Endodermal cell (in vitro differentiated cells): ENCODE results near the gene SDK1. TPM values are rescaled to one million over a fixed set of nuclear protein-coding genes. Genes with fewer than 3 reads are reported as not detected.

Experiments used
- DNase-seq: peaks from one replicate; pipeline ENCODE4 v3.0.0-alpha.2; 2017
- H3K27ac ChIP-seq: 2 replicates; pipeline ENCODE4 v1.5.1; 2013; ENCODE audit warnings: mild to moderate bottlenecking, low read depth, low read length, moderate library complexity
- H3K27me3 ChIP-seq: 2 replicates; pipeline ENCODE4 v1.6.1; 2013; ENCODE audit warnings: mild to moderate bottlenecking, low read length, moderate library complexity; ENCODE audit not compliant: insufficient read depth, control insufficient read depth, poor library complexity, severe bottlenecking
- H3K36me3 ChIP-seq: 2 replicates; pipeline ENCODE4 v1.7.0; 2013; ENCODE audit warnings: mild to moderate bottlenecking, low read length, moderate library complexity; ENCODE audit not compliant: control insufficient read depth, insufficient read depth
- H3K4me1 ChIP-seq: one replicate; pipeline ENCODE4 v1.7.0; 2013; ENCODE audit warnings: low read length; ENCODE audit not compliant: control insufficient read depth, insufficient read depth
- H3K4me3 ChIP-seq: 2 replicates; pipeline ENCODE4 v1.5.1; 2013; ENCODE audit warnings: mild to moderate bottlenecking, low read length, moderate library complexity
- H3K9ac ChIP-seq: 2 replicates; pipeline ENCODE4 v1.6.1; 2013; ENCODE audit warnings: mild to moderate bottlenecking, low read length, moderate library complexity; ENCODE audit not compliant: poor library complexity, severe bottlenecking; ENCODE audit errors: extremely low read depth
- H3K9me3 ChIP-seq: 2 replicates; pipeline ENCODE4 v1.6.1; 2013; ENCODE audit warnings: mild to moderate bottlenecking, low read length, moderate library complexity; ENCODE audit not compliant: control insufficient read depth
- H3K27ac Mint-ChIP-seq: 2 replicates; pipeline ENCODE4 v1.8.0; 2020; ENCODE audit warnings: mixed read lengths
- H3K27me3 Mint-ChIP-seq: 2 replicates; pipeline ENCODE4 v1.8.0; 2021; ENCODE audit warnings: mild to moderate bottlenecking, mixed read lengths; ENCODE audit not compliant: insufficient read depth
- H3K36me3 Mint-ChIP-seq: 2 replicates; pipeline ENCODE4 v1.8.0; 2020; ENCODE audit warnings: low read depth, mixed read lengths
- H3K4me1 Mint-ChIP-seq: 2 replicates; pipeline ENCODE4 v1.8.0; 2020; ENCODE audit warnings: mixed read lengths
- H3K4me3 Mint-ChIP-seq: 2 replicates; pipeline ENCODE4 v1.8.0; 2020; ENCODE audit warnings: mild to moderate bottlenecking, moderate library complexity, mixed read lengths
- H3K9me3 Mint-ChIP-seq: 2 replicates; pipeline ENCODE4 v1.8.0; 2020; ENCODE audit warnings: mild to moderate bottlenecking, mixed read lengths
- WGBS, 2 experiments: methylation state at CpG; one replicate each; pipeline versions ENCODE4 v1.1.5 to v1.1.7; 2013; ENCODE audit warnings: missing lambda C conversion rate in 2 of 2, mixed read lengths in 1 of 2; ENCODE audit not compliant: insufficient coverage in 1 of 2, insufficient read length in 1 of 2; 5-methylcytosine and 5-hydroxymethylcytosine counted together
- total RNA-seq, 2 donors: library from RNA; stranded (reverse); fragmentation: NEBNext Ultra II Directional in 1 of 2; extraction: Animal tissue kit (Norgen Biotek cat#: 25700) in 1 of 2; gene quantifications; 2 replicates in 1 of 2; 3 replicates in 1 of 2; pipeline ENCODE4 v1.2.1, GENCODE V29; 2021
- TF ChIP-seq, protein P1 (sequence below): fragments of 200-600 bp; sonication (generic); conservative IDR thresholded peaks from 2 replicates; pipeline ENCODE4 v1.5.0; 2021; ENCODE audit warnings: antibody characterized with exemption, mild to moderate bottlenecking

Gene SDK1
- total RNA-seq, 2 donors from 2014 or later, result 22.7 to 23.1 TPM

DNA sequence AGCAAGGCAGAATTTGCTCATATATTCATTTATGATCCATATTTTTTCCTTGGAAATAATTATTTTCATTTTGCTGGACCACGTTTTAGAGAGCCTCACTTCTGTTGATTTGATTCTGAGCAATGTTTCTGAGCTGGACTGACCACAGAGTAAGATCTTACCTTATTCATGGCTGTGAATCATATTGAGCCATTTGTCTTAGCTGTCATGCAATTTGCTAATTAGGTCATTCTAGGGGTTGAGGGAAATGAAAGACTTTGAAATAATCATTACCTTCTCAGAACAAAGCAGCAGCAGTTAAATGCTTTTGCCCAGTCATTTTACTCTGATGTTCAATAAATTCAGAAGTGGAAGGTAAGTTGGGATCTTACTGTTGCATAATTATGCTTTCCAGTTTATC lies 251.4 kb downstream of the SDK1 start:
- DNase-seq, result no peak
- Histone ChIP-seq H3K9ac (no peak overlapping the region), H3K4me1 (no peaks in the 10 kb centered on the region), H3K27me3 (no peaks in the 10 kb centered on the region), H3K9me3 (peaks cover 15% of the 10 kb centered on the region), H3K4me3 (no peak overlapping the region), H3K27ac (no peak overlapping the region), H3K36me3 (no peaks in the 10 kb centered on the region)
- Mint-ChIP-seq H3K27ac (no peak overlapping the region), H3K27me3 (peaks cover 2% of the 10 kb centered on the region), H3K4me1 (peaks cover 9% of the 10 kb centered on the region), H3K4me3 (no peak overlapping the region), H3K36me3 (peaks cover 5% of the 10 kb centered on the region), H3K9me3 (peaks cover 16% of the 10 kb centered on the region)
- TF ChIP-seq, protein P1, sequence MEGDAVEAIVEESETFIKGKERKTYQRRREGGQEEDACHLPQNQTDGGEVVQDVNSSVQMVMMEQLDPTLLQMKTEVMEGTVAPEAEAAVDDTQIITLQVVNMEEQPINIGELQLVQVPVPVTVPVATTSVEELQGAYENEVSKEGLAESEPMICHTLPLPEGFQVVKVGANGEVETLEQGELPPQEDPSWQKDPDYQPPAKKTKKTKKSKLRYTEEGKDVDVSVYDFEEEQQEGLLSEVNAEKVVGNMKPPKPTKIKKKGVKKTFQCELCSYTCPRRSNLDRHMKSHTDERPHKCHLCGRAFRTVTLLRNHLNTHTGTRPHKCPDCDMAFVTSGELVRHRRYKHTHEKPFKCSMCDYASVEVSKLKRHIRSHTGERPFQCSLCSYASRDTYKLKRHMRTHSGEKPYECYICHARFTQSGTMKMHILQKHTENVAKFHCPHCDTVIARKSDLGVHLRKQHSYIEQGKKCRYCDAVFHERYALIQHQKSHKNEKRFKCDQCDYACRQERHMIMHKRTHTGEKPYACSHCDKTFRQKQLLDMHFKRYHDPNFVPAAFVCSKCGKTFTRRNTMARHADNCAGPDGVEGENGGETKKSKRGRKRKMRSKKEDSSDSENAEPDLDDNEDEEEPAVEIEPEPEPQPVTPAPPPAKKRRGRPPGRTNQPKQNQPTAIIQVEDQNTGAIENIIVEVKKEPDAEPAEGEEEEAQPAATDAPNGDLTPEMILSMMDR, result no peak
- WGBS, 2 experiments, result 60 to 93% methylated on average over 1 of the region's 1 CpG

DNA sequence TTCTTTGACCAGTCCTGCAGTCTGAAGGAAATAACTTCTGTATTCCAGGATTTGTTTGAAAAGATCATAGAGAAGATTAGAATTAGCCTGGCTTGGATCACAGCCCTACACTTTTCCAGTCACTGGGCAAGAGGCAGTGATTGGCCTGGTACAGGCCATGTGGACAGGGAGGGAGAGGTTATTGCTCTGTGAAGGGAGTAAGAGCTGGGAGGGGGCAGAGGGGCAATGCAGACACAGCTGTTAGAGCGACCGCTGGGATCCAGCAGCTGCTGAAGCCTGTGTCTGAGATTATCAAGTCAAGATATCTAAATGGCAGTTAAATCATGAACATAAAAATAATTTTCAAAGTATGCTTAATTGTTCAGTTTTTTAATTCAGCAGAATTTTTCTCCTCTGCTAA lies 257.3 kb downstream of the SDK1 start:
- H3K36me3 ChIP-seq, result no peaks in the 10 kb centered on the region
- TF ChIP-seq, protein P1, result no peak
- no peak overlapping the region for H3K4me3 ChIP-seq
- Mint-ChIP-seq H3K36me3 (peaks cover 5% of the 10 kb centered on the region), H3K4me3 (no peak overlapping the region), H3K9me3 (peaks cover 16% of the 10 kb centered on the region), H3K27me3 (peaks cover 7% of the 10 kb centered on the region), H3K27ac (no peak overlapping the region), H3K4me1 (peaks cover 1% of the 10 kb centered on the region)
- no peak overlapping the region for H3K9ac ChIP-seq
- no peaks in the 10 kb centered on the region for H3K27me3 ChIP-seq
- WGBS, 2 experiments, result 54 to 80% methylated on average over 1 to 2 of the region's 2 CpGs
- H3K9me3 ChIP-seq, result peaks cover 15% of the 10 kb centered on the region
- no peak overlapping the region for H3K27ac ChIP-seq
- no peak for DNase-seq
- no peaks in the 10 kb centered on the region for H3K4me1 ChIP-seq

DNA sequence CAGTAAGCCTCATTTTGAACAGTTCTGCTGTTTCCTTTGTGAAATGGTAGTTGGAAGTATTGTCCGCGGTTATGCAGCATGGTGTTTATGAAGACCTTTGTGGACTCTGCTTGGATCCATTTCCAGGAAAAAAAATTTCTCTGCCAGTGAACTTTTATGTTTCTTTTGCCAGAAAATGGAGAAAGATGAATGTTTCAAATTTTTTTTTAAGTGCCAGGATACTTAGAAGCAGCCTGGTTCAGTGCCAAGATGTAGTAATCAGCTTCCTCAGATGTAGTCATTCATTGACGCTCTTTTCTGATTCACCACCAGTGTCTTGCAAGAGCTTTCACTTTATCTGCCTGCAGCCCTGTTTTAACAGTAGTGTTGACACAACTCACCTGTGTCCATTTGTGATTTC lies 258.2 kb downstream of the SDK1 start:
- Histone ChIP-seq H3K9me3 (peaks cover 15% of the 10 kb centered on the region), H3K9ac (no peak overlapping the region), H3K4me3 (no peak overlapping the region), H3K4me1 (no peaks in the 10 kb centered on the region), H3K27ac (no peak overlapping the region), H3K36me3 (no peaks in the 10 kb centered on the region), H3K27me3 (no peaks in the 10 kb centered on the region)
- TF ChIP-seq, protein P1, result no peak
- 97 to 100% methylated on average over 2 to 3 of the region's 3 CpGs for WGBS, 2 experiments
- Mint-ChIP-seq H3K9me3 (peaks cover 16% of the 10 kb centered on the region), H3K27ac (no peak overlapping the region), H3K27me3 (peaks cover 9% of the 10 kb centered on the region), H3K36me3 (peaks cover 3% of the 10 kb centered on the region), H3K4me3 (no peak overlapping the region), H3K4me1 (peaks cover 1% of the 10 kb centered on the region)
- no peak for DNase-seq
